Activated CD4-positive, alpha-beta T cell treated with anti-CD3 and anti-CD28 coated beads, Interleukin-2, amount 50 U/mL, for 16 hours (primary cell): ENCODE results near the gene ATG12.

Experiments
- DNase-seq: peaks from one replicate; pipeline ENCODE4 v3.0.0-alpha.2; 2020

The ATG12 gene

DNA sequence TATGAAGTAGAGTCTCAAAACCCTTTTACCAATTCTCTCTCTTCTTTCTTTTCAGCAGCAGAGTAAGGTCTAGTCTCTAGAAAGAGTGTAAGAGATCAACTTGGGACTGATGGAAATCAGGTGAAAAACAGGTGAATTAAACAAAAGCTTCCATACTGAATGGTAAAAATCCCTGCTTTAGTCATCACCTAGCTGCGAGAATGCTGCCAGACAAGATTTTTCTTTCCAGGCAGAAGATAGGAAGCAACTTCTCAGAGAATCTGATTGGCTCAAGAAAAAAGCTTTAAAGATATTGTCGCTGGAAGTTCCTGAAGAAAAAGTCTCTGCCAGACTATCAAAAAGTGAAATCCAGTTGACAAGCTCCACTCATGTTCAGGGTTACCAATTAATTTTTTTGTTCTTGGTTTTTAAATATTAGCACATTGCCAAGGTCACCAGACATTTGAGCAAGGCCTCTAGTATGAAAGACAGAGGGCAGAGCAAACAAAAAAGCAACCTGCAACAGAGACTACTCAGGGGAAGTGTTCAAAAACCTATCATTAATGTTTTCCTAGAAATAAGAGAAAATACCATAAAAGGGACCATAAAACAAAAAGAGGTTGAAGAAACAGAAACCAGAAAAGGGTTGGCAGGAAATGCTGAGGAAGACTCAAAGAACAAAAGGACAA lies 34.2 kb downstream of the ATG12 start:
- DNase-seq: no peak

DNA sequence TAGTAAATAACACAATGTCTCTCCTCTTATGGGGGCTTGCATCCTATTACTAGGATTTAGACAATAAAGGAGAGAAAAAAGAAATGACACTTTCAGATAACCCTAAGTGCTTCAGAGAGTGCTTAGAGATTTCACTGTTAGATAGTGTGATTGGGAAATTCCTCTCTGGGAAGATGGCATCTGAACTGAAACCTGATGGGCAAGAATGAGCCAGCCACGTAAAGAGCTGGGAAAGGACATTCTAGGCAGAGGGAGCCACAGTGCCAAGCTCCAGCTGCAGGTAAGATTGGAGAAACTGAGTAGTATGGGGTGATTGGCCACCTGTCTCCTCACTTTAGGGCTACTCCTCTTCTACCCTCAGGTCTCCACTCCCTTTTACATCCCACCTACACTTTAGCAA lies 39.4 kb downstream of the ATG12 start:
- DNase-seq: no peak

DNA sequence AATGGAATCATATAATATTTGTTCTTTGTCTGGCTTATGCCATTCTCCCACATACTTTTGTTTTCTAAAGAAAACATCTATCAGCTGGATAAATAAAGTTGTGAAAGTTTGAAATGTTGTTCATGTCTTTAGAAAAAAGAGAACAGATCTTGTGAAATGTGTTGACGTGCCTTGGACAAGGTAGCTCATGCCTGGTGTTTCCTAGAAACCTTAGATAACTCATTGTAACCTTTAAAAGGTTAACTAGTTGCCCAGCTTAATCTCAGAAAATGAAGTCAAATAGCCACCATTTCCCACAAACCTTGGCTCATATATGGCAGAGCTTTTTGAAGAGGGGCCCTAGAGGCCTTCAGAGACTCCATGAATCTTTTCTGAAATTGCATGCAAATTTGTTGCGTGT lies 40.2 kb downstream of the ATG12 start:
- no peak for DNase-seq

DNA sequence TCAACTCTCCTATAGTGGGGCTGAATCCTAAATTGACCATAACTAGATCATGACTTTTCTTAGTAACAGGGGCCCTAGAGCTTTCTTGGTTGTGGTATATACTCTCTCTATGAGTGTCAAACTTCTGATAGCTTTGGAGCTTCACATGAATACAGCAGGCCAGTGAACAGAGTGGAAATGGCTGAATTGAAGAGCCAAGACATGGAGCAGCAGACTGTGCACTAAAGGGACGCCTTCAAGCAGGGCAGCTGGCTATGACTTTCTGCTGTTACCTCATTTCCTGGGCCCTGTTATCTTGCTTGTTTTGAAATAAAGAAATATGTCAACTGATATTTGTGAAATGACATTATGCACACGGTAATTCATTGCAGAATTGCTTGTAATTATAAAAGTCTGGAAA lies 41.3 kb downstream of the ATG12 start:
- DNase-seq: no peak

DNA sequence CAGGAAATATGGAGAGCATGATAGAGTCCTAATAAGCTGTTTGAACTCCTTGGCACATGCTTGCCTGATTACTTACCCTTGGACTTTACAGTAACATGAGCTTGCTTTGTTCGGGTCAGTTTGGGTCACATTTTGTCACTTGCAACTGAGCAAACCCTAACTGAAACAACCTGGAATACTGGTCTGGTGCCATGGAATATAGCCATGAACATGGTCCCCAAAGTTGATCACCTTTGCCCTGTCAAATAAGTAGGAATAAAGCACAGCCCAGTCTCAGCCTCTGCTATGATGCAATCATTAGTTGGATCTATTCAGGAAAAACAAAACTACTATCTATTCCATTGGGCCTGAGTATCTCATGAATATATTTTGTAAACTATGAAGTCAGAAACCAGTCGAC lies 43.1 kb downstream of the ATG12 start:
- DNase-seq: no peak

DNA sequence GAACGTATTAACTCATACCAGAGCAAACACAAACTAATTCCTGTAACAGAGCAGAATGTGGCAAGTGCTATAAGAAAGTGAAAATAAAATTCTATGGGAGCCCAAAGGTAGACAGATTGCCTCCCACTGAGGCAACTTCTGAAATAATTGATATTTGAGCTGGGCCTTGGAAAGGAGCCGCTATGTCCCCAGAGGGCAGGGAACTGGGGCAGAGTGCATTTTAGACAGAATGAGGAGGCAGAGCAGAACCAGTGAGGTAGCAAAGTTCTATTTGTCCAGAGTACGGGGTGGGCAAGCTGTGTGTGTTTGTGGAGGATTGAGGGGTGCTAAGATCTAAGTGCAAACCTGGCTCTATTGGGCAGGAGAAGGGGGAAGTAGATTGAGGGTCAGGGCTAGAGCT lies 44.7 kb downstream of the ATG12 start:
- no peak for DNase-seq

DNA sequence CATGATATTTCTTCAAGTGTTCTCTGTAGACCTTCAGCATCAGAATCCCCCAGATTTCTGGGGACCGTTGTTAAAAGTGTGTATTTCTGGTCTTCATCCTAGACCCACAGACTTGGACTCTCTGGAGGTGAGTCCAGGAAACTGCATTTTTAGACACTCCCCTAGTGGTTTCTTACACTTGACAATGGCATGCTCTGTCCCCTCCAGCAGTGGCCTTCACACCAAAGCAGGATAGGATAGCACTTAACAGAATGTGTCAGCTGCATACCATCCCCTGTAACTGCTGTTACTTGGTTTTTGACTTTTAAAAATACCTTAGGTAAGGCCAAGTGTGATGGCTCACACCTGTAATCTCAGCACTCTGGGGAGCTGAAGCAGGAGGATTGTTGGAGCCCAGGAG lies 45.7 kb downstream of the ATG12 start:
- DNase-seq: no peak

DNA sequence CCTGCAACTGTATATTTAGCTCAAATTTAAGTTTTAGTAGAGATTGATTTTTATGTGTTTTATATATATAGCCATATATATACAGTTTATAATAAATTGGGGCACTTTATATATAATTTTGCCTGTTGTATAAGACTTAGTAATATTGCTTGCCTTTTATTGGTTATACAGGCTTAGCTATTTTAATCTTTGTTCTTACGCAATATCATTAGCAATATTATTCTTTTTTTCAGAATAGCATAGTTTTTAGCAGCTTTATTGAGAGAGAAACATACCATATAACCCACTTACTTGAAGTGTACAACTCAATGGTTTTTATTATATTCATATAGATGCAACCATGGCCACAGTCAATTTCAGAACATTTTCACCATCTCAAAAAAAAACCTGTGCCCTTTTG lies 52.9 kb downstream of the ATG12 start:
- DNase-seq: no peak

DNA sequence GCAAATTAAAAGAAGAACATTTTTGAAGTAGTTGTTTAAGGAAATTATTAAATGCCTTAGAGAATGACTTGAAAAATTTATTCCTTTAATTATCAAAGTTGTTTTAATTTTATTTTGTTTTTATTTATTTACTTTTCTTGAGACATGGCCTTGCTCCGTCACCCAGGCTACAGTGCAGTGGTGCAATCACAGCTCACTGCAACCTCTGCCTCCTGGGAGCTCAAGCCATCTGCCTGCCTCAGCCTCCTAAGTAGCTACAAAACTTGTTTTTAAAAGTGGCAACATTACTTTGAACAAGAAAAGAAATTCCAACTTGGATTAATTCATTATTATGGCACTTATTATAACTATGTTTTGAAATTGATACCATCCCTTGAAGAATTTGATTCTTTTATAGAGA lies 53.9 kb downstream of the ATG12 start:
- no peak for DNase-seq

DNA sequence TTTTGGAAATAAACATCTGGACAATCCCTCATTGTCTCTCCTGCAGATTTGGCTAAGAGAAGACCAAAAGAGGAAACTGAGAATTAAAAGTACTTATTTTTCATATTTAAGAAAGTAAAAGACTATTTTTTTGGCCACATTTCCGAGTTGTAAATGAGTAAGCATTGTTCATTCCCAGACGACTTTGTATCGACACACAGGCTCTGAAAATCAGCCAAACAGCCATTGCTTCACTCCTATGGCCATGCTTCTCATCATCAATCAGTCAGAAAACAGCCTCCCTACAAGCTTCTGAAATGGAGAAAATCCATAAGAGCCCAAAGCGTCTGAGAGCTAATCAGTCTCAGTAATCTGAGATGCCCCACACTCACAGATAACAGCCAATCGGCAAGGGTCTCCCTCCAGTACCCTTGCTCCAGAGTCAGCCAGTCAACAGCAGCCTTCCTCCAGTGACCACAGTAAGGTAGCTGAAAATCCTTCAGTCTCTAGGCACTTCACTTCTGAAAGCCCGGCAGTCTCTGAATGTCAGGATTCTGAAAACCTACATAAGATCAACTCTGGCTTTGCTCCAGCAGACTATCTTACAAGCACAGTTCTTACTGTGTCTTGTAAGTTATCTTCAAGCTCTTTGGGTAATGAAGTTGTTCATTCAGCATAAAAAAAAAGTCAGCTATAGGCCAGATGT lies 55.8 kb downstream of the ATG12 start:
- DNase-seq: no peak

DNA sequence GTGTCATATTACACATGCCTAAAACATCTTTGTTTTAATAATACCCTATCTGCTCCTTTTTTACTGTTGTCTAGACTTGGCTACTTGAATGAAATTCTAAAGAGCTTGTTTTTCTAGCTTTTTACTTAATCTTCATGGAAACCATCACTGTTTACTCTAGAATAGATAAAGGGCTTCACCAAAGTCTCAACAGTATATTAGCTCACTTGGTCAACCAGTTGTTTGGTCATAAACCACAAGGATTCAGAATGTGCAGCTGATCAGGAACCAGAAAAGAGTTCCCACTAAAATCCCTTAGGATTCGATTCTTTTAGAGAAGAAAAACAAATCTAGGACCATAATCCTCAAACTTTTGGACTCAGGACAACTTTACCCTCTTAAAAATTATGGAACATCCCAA lies 62.9 kb downstream of the ATG12 start:
- no peak for DNase-seq
